NCI-H187 (cell line): ENCODE data around the gene RGS10.

Experiments used
- DNase-seq, 2 experiments: peaks; one replicate each; lab custom pipeline; 2025; lab: John Stamatoyannopoulos, UW

RGS10 gene

GRCh38 chr10:119518176-119518575 lies 24.3 kb downstream of the RGS10 start:
- DNase-seq, result no peak

- DNase-seq, result no peak
Measured at GRCh38 chr10:119517235-119518141, 25.0 kb downstream of the RGS10 start.

- DNase-seq, result no peak
Measured at GRCh38 chr10:119516381-119517234, 25.9 kb downstream of the RGS10 start.

- no peak for DNase-seq
Measured at GRCh38 chr10:119515511-119516045, 26.9 kb downstream of the RGS10 start.

GRCh38 chr10:119514819-119515218 lies 27.7 kb downstream of the RGS10 start:
- DNase-seq, result no peak

- DNase-seq, result no peak
Measured at GRCh38 chr10:119511828-119512515, 30.5 kb downstream of the RGS10 start.

GRCh38 chr10:119509909-119510451 lies 32.5 kb downstream of the RGS10 start:
- DNase-seq, result no peak

GRCh38 chr10:119507115-119507514 lies 35.4 kb downstream of the RGS10 start:
- DNase-seq, result no peak

GRCh38 chr10:119505588-119506315 lies 36.8 kb downstream of the RGS10 start:
- no peak for DNase-seq

- no peak for DNase-seq
Measured at GRCh38 chr10:119505131-119505551, 37.4 kb downstream of the RGS10 start.

- DNase-seq, result no peak
Measured at GRCh38 chr10:119504651-119505050, 37.9 kb downstream of the RGS10 start.

- DNase-seq, result no peak
Measured at GRCh38 chr10:119503821-119504220, 38.7 kb downstream of the RGS10 start.

GRCh38 chr10:119502618-119503155 lies 39.8 kb downstream of the RGS10 start:
- no peak for DNase-seq

GRCh38 chr10:119502209-119502608 lies 40.3 kb downstream of the RGS10 start:
- no peak for DNase-seq

- no peak for DNase-seq
Measured at GRCh38 chr10:119501690-119502089, 40.8 kb downstream of the RGS10 start.

- no peak for DNase-seq
Measured at GRCh38 chr10:119500821-119501220, 41.7 kb downstream of the RGS10 start.

- DNase-seq, result no peak
Measured at GRCh38 chr10:119500123-119500795, 42.3 kb downstream of the RGS10 start.

- no peak for DNase-seq
Measured at GRCh38 chr10:119499677-119500002, 42.9 kb downstream of the RGS10 start.

- no peak for DNase-seq
Measured at GRCh38 chr10:119498889-119499676, 43.4 kb downstream of the RGS10 start.
